ENCODE results near the gene ALDH2.
A peak's percentile ranks its signal among the peaks of the same experiment; 100 is the strongest.
"Not testable (repeated sequence)": the region's sequence is repeated elsewhere in the genome, so short reads cannot be mapped to it uniquely, and the experiment has no call there.

The ALDH2 gene

GRCh38 chr12:111759271-111759670 lies 7.5 kb upstream of the ALDH2 start:
- DNase-seq (ENCODE audit: low read depth) = no peak

DNA sequence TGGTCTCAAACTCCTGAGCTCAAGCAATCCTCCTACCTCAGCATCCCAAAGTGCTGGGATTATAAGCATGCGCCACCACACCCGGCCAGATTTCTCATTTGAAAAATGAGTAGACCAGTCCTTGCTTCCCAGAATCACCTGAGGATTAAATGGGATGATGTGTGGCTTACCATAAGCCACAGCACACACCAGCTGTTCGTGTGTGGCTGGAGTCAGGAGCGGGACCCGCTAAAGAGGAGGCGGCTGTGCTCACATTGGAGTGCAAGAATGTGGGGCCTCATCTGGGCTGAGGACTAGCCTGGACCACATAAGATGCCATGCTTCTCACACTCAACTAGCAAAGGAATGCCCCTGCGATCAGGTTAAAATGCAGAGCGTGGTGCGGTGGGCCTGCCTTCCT lies 6.7 kb upstream of the ALDH2 start:
- no peak for DNase-seq (ENCODE audit: low read depth)

DNA sequence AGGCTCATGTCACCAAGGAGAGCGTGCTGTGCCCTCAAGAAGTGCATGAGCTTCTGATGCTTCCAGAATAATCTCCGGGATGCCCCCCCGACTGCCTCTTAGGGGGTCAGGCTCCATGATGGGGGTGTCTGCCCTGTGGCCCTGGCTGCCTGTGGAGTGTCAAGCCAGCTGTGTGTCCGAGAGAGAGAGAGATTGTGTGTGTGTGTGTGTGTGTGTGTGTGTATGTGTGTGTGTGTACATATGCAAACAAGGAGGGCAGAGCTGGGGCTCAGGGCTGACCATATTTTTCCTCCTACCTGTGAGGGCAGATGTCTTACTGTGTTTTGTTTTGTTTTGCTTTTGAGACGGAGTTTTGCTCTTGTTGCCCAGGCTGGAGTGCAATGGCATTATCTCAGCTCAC lies 5.6 kb upstream of the ALDH2 start:
- DNase-seq (ENCODE audit: low read depth) = no peak

GRCh38 chr12:111761706-111762105 lies 5.0 kb upstream of the ALDH2 start:
- DNase-seq (ENCODE audit: low read depth) = no peak

GRCh38 chr12:111763552-111763951 lies 3.2 kb upstream of the ALDH2 start:
- not testable (repeated sequence) for DNase-seq (ENCODE audit: low read depth)

DNA sequence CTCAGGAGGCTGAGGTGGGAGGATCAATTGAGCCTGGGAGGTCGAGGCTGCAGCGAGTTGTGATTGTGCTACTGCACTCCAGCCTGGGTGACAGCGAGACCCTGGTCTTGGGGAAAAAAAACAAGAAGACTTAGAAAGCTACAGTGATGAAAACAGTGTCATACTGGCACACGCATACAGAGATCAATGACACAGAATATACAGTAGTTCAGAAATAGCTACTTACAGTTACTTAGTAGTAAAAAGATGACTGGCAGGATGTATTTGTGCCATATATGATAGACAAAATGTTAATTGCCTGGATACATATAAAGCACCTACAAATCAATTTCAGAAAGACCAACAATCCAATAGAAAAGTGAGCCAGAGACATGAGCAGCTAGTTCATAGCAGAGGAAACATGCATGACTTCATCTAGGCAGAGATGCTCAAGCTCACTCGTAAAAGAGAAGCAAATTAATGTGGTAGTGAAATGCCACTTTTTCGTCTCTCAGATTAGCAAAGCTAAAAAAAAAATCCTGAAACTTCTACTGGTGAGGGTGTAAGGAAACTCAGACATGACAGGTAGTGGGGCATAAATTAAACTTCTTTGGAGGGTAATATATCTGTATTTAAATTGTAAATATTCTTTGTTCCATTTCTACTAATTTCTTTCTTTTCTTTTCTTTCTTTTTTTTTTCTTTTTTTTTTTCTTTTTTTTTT lies 2.5 kb upstream of the ALDH2 start:
- no peak for DNase-seq (ENCODE audit: low read depth)

- DNase-seq (ENCODE audit: low read depth) = no peak
Measured at GRCh38 chr12:111767362-111768158, 827 bp downstream of the ALDH2 start.

DNA sequence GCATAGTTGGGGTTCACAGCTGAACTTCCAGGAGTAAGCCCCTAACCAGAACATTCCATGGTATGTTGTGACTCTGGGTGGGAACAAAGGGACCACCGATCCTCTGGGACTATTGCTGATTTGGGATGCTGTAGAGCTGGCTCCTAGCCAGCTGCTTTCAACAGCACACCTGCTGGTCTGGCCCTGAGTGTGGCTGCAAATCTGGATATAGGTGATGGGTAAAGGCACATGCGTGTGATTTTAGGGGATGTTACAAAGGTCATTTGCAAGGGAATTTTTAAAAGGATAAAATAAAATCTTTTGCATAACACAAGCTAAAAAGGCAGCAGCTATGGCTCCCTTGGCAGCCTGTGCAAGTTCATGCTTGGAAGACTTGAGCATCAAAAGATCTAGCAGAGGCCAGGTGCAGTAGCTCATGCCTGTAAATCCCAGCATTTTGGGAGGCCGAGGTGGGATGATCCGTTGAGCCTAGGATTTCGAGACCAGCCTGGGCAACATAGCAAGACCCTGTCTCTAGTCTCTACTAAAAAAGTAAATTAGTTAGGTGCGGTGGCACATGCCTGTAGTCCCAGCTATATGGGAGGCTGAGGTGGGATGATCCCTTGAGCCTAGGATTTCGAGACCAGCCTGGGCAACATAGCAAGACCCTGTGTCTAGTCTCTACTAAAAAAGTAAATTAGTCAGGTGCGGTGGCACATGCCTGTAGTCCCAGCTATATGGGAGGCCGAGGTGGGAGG lies 1.6 kb downstream of the ALDH2 start:
- no peak for DNase-seq (ENCODE audit: low read depth)

GRCh38 chr12:111769599-111769998 lies 2.9 kb downstream of the ALDH2 start:
- DNase-seq (ENCODE audit: low read depth) = no peak

GRCh38 chr12:111773801-111774551 lies 7.2 kb downstream of the ALDH2 start:
- DNase-seq (ENCODE audit: low read depth) = peak; percentile 33

DNA sequence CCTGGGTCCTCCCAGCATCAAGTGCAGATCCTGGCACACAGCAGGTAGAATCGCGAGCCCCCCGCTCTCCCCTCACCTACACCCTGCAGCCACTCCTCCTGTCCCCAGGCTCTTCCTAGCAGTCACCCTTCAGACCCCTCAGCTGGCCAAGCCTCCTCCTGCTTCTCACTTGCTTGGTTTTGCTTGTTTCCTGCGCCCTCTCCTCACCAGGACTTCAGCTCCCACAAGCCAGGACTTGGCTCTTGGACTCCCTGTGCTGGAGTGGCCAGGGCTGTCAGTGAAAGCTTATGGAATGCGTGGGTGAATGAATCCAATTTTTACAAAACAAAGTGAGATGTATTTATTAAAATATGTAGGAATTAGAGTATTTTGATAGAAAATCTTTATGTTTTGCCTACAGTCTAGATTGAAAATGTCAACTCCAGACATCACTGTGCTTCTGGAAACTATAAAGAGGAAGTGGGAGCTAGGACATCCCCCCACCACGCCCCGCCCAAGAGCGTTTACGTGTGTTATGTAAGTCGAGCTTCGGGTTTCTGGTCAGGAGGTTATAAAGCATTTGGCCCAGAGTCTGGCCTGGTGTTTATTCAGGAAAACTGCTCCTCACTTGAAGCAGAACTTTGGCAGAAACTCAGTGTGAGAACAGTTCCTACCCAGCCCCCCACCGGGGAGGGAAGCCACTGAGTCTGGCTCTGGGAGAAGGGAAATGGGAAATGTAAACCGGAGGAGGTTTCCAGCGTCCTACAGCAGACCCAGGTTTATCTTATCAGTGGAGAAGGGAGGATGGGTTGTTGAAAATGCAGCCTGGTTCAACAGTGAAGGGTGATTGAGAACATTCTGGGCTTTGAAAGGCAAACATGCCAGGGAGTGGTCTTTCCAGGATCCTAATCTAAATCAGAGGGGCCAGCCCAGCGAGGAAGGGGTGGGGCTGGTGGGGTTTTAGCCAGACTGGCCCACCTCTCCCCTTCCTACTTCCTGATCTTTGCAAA lies 8.8 kb downstream of the ALDH2 start:
- no peak for DNase-seq (ENCODE audit: low read depth)

GRCh38 chr12:111776836-111777344 lies 10.2 kb downstream of the ALDH2 start:
- no peak for DNase-seq (ENCODE audit: low read depth)

DNA sequence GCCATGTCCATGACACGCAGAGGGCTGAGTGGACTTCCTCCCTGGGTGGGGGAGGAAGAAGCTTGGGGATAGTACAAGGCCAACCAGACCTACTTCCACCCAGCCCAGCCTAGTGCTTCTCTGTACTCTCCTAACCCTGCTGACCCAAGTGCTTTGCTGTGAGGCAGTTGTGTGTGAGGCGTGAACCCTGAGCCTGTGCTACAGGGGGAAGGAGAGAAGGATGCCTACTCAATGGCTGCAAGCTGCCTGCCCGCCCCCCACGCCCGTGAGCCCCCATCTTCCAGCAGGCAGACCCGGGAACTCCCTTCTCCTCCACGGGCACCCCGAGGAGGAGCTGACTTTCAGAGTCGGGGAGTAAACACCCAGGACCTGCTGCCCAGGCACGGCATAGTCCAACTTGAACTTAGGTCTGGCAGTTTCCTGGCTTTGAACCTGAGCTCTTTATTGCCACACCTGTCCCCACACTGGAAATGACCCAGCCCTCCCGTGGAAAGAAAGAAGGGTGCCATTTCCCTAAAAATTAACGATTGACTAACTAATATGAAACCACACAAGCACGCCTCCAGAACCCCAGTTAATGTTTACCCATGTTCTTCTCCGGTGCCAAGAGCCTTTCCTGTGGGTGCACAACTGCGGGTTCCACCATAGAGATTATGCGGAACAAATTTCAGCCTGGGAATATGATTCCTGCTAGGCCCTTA lies 10.8 kb downstream of the ALDH2 start:
- DNase-seq (ENCODE audit: low read depth) = no peak

DNA sequence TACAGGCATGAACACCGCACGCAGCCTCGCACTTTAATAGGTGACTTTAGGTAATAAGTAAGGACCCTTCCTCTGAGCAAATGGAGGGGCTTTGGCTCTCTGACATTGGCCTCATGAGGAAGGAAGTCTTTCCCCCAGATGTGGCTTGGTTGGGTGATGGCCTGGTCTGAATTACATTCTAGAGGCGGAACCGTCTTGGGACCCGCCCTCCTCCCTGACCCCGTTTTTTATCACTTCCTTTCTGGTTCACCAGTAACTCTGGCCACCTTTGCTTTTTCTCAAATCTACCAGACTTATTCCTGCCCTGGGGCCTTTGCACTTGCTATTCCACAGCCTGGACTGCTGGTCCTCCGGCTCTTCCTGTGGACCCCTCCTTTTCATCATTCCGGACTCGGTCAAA lies 13.4 kb downstream of the ALDH2 start:
- no peak for DNase-seq (ENCODE audit: low read depth)

DNA sequence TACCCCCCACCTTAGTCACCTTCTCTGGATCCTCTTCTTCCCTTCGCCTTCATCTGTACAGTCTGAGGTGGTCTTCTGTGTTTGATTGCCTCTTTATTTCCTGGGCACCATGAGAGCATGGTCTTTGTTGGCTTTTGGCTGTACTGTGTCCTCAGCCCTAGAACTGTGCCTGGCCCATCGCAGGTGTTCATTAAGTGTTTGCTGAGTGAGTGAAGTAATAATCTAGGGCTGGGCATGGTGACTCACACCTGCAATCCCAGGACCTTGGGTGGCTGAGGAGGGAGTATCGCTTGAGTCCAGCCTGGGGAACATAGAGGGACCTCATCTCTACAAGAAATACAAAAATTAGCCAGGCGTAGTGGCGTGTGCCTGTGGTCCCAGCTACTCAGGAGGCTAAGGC lies 13.9 kb downstream of the ALDH2 start:
- no peak for DNase-seq (ENCODE audit: low read depth)

DNA sequence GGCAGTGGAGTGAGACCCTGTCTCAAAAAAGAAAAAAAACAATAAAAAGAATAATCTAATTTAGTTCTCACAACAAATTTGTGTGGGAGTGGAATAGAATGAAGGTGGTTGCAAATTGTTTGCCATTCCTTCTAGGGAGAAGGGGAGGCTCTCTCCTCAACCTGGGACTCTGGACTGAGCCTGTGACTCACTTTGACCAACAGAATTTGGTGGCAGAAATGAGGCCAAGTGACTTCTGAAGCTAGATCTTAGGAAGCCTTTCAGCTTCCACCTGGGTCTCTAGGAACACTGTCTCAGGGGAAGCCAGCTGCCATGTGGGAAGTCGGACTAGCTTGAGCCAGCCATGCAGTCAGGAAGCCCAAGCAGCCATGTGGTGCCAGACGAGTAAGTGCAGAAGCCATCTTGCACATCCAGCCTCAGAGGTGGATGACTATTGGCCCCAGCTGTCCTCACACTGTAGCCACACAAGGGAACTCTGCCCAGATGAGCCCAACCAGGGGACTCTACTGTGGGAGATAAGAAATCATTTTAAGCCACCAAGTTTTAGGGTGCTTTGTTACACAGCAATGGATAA lies 14.4 kb downstream of the ALDH2 start:
- no peak for DNase-seq (ENCODE audit: low read depth)

- DNase-seq (ENCODE audit: low read depth) = no peak
Measured at GRCh38 chr12:111783046-111783445, 16.3 kb downstream of the ALDH2 start.

- no peak for DNase-seq (ENCODE audit: low read depth)
Measured at GRCh38 chr12:111784953-111785352, 18.2 kb downstream of the ALDH2 start.

- no peak for DNase-seq (ENCODE audit: low read depth)
Measured at GRCh38 chr12:111785651-111786050, 18.9 kb downstream of the ALDH2 start.

DNA sequence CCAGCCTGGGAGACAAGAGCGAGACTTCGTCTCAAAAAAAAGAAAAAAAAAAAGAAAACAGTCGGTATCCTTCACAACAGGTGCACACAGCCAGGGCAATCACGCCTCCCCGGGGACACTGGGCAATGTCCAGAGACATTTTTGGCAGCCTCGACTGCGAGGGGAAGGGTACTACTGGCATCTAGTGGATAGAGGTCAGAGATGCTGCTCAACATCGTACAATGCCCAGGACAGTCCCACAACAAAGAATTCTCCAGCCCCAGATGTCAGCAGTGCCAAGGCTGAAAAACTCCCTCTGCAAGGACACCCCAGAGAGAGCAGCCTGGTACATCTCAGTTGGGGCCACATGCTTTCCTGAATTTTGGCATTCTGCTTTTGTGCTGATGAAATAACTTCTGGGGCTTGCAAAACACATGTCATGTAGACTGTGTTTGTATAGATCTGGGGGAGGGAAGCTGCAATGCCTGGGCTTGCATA lies 21.5 kb downstream of the ALDH2 start:
- no peak for DNase-seq (ENCODE audit: low read depth)
